Esophagus muscularis mucosa (tissue), 4 donors: ENCODE measurements around the gene RAD9A.

Source experiments
- EP300 ChIP-seq: sonication (generic); formaldehyde crosslinking; IDR thresholded peaks from one replicate; pipeline ENCODE4 v1.6.1; 2017; ENCODE audit warnings: antibody characterized with exemption
- POLR2A ChIP-seq: fragments of 450-650 bp; IDR thresholded peaks from one replicate; pipeline ENCODE4 v1.6.1; 2017; ENCODE audit warnings: antibody characterized with exemption, moderate library complexity, mild to moderate bottlenecking, low read depth
- POLR2AphosphoS5 ChIP-seq, 2 donors: sonication (generic); formaldehyde crosslinking; IDR thresholded peaks; one replicate each; pipeline ENCODE4 v1.6.1; 2017; ENCODE audit warnings: antibody characterized with exemption in 2 of 2
- TF ChIP-seq, protein P1 (sequence below), 3 experiments: fragments of 200-600 bp in 2 of 3; fragments of 450-650 bp in 1 of 3; sonication (generic) in 2 of 3; IDR thresholded peaks; one replicate each; pipeline ENCODE4 v1.5.1; 2017 to 2019; ENCODE audit warnings: antibody characterized with exemption in 3 of 3, mild to moderate bottlenecking in 2 of 3, moderate library complexity in 1 of 3

DNA sequence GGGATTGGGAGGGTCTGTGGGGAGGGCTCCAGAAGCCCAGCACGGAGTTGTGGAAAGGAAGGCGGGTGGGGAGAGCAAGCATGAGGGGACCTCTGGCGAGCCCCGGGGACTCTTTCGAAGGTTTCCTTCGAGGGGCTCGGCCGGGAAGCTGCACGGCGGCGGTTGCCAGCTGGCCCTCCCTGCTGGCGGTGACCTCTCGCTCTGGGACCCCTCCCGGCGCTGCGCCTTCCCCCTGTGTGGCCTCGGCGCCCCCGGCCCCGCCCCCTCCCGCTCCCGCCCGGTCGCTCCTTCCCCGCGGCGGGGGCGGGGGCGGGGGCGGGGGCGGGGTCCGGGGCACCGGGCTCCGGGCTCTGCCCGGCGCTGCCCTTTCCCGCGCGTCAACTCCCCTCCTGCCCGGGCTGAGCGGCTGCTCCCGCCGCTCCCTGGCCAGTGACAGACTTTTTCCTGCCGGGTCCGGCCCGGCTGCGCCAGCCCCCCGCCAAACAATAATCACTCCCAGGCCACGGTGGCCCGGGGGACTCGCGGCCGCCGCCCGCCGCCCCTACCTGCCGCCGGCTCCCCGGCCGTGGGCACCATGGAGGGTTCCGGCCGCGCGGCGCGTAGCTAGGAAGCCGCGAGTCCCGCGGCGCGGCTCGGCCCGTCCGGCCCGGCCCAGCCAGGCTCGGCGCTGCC is 19.3 kb upstream of the RAD9A start:
- TF ChIP-seq, protein P1, sequence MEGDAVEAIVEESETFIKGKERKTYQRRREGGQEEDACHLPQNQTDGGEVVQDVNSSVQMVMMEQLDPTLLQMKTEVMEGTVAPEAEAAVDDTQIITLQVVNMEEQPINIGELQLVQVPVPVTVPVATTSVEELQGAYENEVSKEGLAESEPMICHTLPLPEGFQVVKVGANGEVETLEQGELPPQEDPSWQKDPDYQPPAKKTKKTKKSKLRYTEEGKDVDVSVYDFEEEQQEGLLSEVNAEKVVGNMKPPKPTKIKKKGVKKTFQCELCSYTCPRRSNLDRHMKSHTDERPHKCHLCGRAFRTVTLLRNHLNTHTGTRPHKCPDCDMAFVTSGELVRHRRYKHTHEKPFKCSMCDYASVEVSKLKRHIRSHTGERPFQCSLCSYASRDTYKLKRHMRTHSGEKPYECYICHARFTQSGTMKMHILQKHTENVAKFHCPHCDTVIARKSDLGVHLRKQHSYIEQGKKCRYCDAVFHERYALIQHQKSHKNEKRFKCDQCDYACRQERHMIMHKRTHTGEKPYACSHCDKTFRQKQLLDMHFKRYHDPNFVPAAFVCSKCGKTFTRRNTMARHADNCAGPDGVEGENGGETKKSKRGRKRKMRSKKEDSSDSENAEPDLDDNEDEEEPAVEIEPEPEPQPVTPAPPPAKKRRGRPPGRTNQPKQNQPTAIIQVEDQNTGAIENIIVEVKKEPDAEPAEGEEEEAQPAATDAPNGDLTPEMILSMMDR (IDR thresholded peaks at IDR 0.05) = no peak
- TF ChIP-seq POLR2AphosphoS5 (IDR thresholded peaks at IDR 0.05) = no peak
- TF ChIP-seq POLR2A = no peak
- TF ChIP-seq EP300 = no peak
